ENCODE measurements around the gene MYADML2.

The MYADML2 gene

GRCh38 chr17:81903415-81903831, 43.6 kb downstream of the MYADML2 start:
- Histone ChIP-seq H3K4me3 (ENCODE audit: control insufficient read depth in 1 of 7, extremely low read depth in 1 of 7, insufficient read depth in 4 of 7, low read depth in 2 of 7, low read length in 6 of 7) (no peak overlapping the region), H3K36me3 (ENCODE audit: control insufficient read depth in 4 of 4, insufficient read depth in 4 of 4, low read length in 3 of 4) (peaks cover 8 to 76% (median 30%) of the 10 kb centered on the region in 4 experiments), H3K9me3 (ENCODE audit: control extremely low read depth in 1 of 5, control insufficient read depth in 4 of 5, insufficient read depth in 2 of 5, low read depth in 1 of 5, low read length in 4 of 5) (no peaks in the 10 kb centered on the region), H3K27me3 (replicated peaks in 2 of 5; ENCODE audit: control insufficient read depth in 4 of 5, insufficient read depth in 5 of 5, low read length in 4 of 5) (peaks cover 0 to 34% (median 7%) of the 10 kb centered on the region in 5 experiments), H3K27ac (ENCODE audit: insufficient read depth in 1 of 2, low read depth in 1 of 2, low read length in 2 of 2, poor library complexity in 1 of 2, severe bottlenecking in 2 of 2) (no peak overlapping the region), H3K4me1 (ENCODE audit: control extremely low read depth in 1 of 4, control insufficient read depth in 4 of 4, insufficient read depth in 4 of 4, low read length in 3 of 4) (peaks cover 0 to 16% (median 8%) of the 10 kb centered on the region in 4 experiments)
- POLR2A ChIA-PET = no interaction called here
- 99% methylated on average over 7 of the region's 10 CpGs for WGBS (ENCODE audit: insufficient coverage)
- DNase-seq = no peak
- CTCF ChIA-PET = no interaction called here

- DNase-seq = peak in 2 of 3 donors; percentile 31 to 41
- Histone ChIP-seq H3K27me3 (replicated peaks in 2 of 5; ENCODE audit: control insufficient read depth in 4 of 5, insufficient read depth in 5 of 5, low read length in 4 of 5) (peaks cover 0 to 34% (median 7%) of the 10 kb centered on the region in 5 experiments), H3K4me3 (ENCODE audit: control insufficient read depth in 1 of 7, extremely low read depth in 1 of 7, insufficient read depth in 4 of 7, low read depth in 2 of 7, low read length in 6 of 7) (peak overlapping the region in 1 of 7 experiments; percentile 26), H3K36me3 (ENCODE audit: control insufficient read depth in 4 of 4, insufficient read depth in 4 of 4, low read length in 3 of 4) (peaks cover 10 to 76% (median 30%) of the 10 kb centered on the region in 4 experiments), H3K4me1 (ENCODE audit: control extremely low read depth in 1 of 4, control insufficient read depth in 4 of 4, insufficient read depth in 4 of 4, low read length in 3 of 4) (peaks cover 0 to 16% (median 8%) of the 10 kb centered on the region in 4 experiments), H3K9me3 (ENCODE audit: control extremely low read depth in 1 of 5, control insufficient read depth in 4 of 5, insufficient read depth in 2 of 5, low read depth in 1 of 5, low read length in 4 of 5) (no peaks in the 10 kb centered on the region), H3K27ac (ENCODE audit: insufficient read depth in 1 of 2, low read depth in 1 of 2, low read length in 2 of 2, poor library complexity in 1 of 2, severe bottlenecking in 2 of 2) (no peak overlapping the region)
- whole genome bisulfite sequencing (ENCODE audit: insufficient coverage) = 36% methylated on average over 46 of the region's 47 CpGs
- ChIA-PET CTCF (no interaction called here), POLR2A (interaction anchor here (0.6 kb wide), 1 partner anchor 432 kb away, joined by 3 read pairs; no protein-coding TSS in a partner anchor)
These were observed 44.2 kb downstream of the MYADML2 start for GRCh38 chr17:81902653-81903414.

GRCh38 chr17:81902023-81902652, 44.9 kb downstream of the MYADML2 start, which contains the start of gene NPB:
Gene NPB, plus strand, starts transcription at chr17:81902238. Its CDS starts 40 bp downstream, at chr17:81902278.
- peak in 2 of 3 donors; percentile 24 to 51 for DNase-seq
- Histone ChIP-seq H3K4me3 (ENCODE audit: control insufficient read depth in 1 of 7, extremely low read depth in 1 of 7, insufficient read depth in 4 of 7, low read depth in 2 of 7, low read length in 6 of 7) (peak within 1 kb of the TSS in 4 of 7 experiments; percentile 23 to 52 (median 25)), H3K36me3 (ENCODE audit: control insufficient read depth in 4 of 4, insufficient read depth in 4 of 4, low read length in 3 of 4) (peaks cover 13 to 73% (median 31%) of the 10 kb centered on the region in 4 experiments), H3K27ac (ENCODE audit: insufficient read depth in 1 of 2, low read depth in 1 of 2, low read length in 2 of 2, poor library complexity in 1 of 2, severe bottlenecking in 2 of 2) (no peak within 1 kb of the TSS), H3K4me1 (ENCODE audit: control extremely low read depth in 1 of 4, control insufficient read depth in 4 of 4, insufficient read depth in 4 of 4, low read length in 3 of 4) (peaks cover 0 to 16% (median 8%) of the 10 kb centered on the region in 4 experiments), H3K27me3 (replicated peaks in 2 of 5; ENCODE audit: control insufficient read depth in 4 of 5, insufficient read depth in 5 of 5, low read length in 4 of 5) (peaks cover 0 to 34% (median 7%) of the 10 kb centered on the region in 5 experiments), H3K9me3 (ENCODE audit: control extremely low read depth in 1 of 5, control insufficient read depth in 4 of 5, insufficient read depth in 2 of 5, low read depth in 1 of 5, low read length in 4 of 5) (no peaks in the 10 kb centered on the region)
- under 1% methylated on average over 50 of the region's 79 CpGs for WGBS (ENCODE audit: insufficient coverage)
- ChIA-PET POLR2A (interaction anchor here (0.6 kb wide), 1 partner anchor 433 kb away, joined by 3 read pairs; no protein-coding TSS in a partner anchor), CTCF (interaction anchor here (1.5 kb wide), 2 partner anchors 15 to 25 kb away, joined by 3 read pairs; partner anchors contain the start of gene MAFG)

- Histone ChIP-seq H3K4me1 (ENCODE audit: control extremely low read depth in 1 of 4, control insufficient read depth in 4 of 4, insufficient read depth in 4 of 4, low read length in 3 of 4) (peaks cover 0 to 16% (median 8%) of the 10 kb centered on the region in 4 experiments), H3K27ac (ENCODE audit: insufficient read depth in 1 of 2, low read depth in 1 of 2, low read length in 2 of 2, poor library complexity in 1 of 2, severe bottlenecking in 2 of 2) (no peak overlapping the region), H3K27me3 (replicated peaks in 2 of 5; ENCODE audit: control insufficient read depth in 4 of 5, insufficient read depth in 5 of 5, low read length in 4 of 5) (peaks cover 0 to 34% (median 7%) of the 10 kb centered on the region in 5 experiments), H3K36me3 (ENCODE audit: control insufficient read depth in 4 of 4, insufficient read depth in 4 of 4, low read length in 3 of 4) (peaks cover 13 to 68% (median 32%) of the 10 kb centered on the region in 4 experiments), H3K9me3 (ENCODE audit: control extremely low read depth in 1 of 5, control insufficient read depth in 4 of 5, insufficient read depth in 2 of 5, low read depth in 1 of 5, low read length in 4 of 5) (no peaks in the 10 kb centered on the region), H3K4me3 (ENCODE audit: control insufficient read depth in 1 of 7, extremely low read depth in 1 of 7, insufficient read depth in 4 of 7, low read depth in 2 of 7, low read length in 6 of 7) (peak overlapping the region in 3 of 7 experiments; percentile 24 to 52 (median 26))
- ChIA-PET POLR2A (no interaction called here), CTCF (interaction anchor here (1.5 kb wide), 2 partner anchors 16 to 26 kb away, joined by 3 read pairs; partner anchors contain the start of gene MAFG)
- WGBS (ENCODE audit: insufficient coverage) = 84% methylated on average over 14 of the region's 21 CpGs
- no peak for DNase-seq
These were observed 45.6 kb downstream of the MYADML2 start for GRCh38 chr17:81901167-81902022.

GRCh38 chr17:81900181-81900820, 46.7 kb downstream of the MYADML2 start:
- Histone ChIP-seq H3K4me1 (ENCODE audit: control extremely low read depth in 1 of 4, control insufficient read depth in 4 of 4, insufficient read depth in 4 of 4, low read length in 3 of 4) (peaks cover 0 to 16% (median 8%) of the 10 kb centered on the region in 4 experiments), H3K36me3 (ENCODE audit: control insufficient read depth in 4 of 4, insufficient read depth in 4 of 4, low read length in 3 of 4) (peaks cover 13 to 61% (median 38%) of the 10 kb centered on the region in 4 experiments), H3K4me3 (ENCODE audit: control insufficient read depth in 1 of 7, extremely low read depth in 1 of 7, insufficient read depth in 4 of 7, low read depth in 2 of 7, low read length in 6 of 7) (no peak overlapping the region), H3K27me3 (replicated peaks in 2 of 5; ENCODE audit: control insufficient read depth in 4 of 5, insufficient read depth in 5 of 5, low read length in 4 of 5) (peaks cover 0 to 34% (median 7%) of the 10 kb centered on the region in 5 experiments), H3K27ac (ENCODE audit: insufficient read depth in 1 of 2, low read depth in 1 of 2, low read length in 2 of 2, poor library complexity in 1 of 2, severe bottlenecking in 2 of 2) (no peak overlapping the region), H3K9me3 (ENCODE audit: control extremely low read depth in 1 of 5, control insufficient read depth in 4 of 5, insufficient read depth in 2 of 5, low read depth in 1 of 5, low read length in 4 of 5) (no peaks in the 10 kb centered on the region)
- DNase-seq = no peak
- POLR2A ChIA-PET = no interaction called here
- CTCF ChIA-PET = interaction anchor here (1.5 kb wide), 1 partner anchor 17 kb away, joined by 3 read pairs; no protein-coding TSS in a partner anchor
- WGBS (ENCODE audit: insufficient coverage) = 92% methylated on average over 17 of the region's 18 CpGs

GRCh38 chr17:81899514-81900166, 47.4 kb downstream of the MYADML2 start:
- no peak overlapping the region for H3K4me3 ChIP-seq (ENCODE audit: control insufficient read depth in 1 of 7, extremely low read depth in 1 of 7, insufficient read depth in 4 of 7, low read depth in 2 of 7, low read length in 6 of 7)
- H3K9me3 ChIP-seq (ENCODE audit: control extremely low read depth in 1 of 5, control insufficient read depth in 4 of 5, insufficient read depth in 2 of 5, low read depth in 1 of 5, low read length in 4 of 5) = no peaks in the 10 kb centered on the region
- peaks cover 0 to 16% (median 8%) of the 10 kb centered on the region in 4 experiments for H3K4me1 ChIP-seq (ENCODE audit: control extremely low read depth in 1 of 4, control insufficient read depth in 4 of 4, insufficient read depth in 4 of 4, low read length in 3 of 4)
- DNase-seq = no peak
- WGBS (ENCODE audit: insufficient coverage) = 94% methylated on average over 19 of the region's 22 CpGs
- peaks cover 13 to 58% (median 37%) of the 10 kb centered on the region in 4 experiments for H3K36me3 ChIP-seq (ENCODE audit: control insufficient read depth in 4 of 4, insufficient read depth in 4 of 4, low read length in 3 of 4)
- no peak overlapping the region for H3K27ac ChIP-seq (ENCODE audit: insufficient read depth in 1 of 2, low read depth in 1 of 2, low read length in 2 of 2, poor library complexity in 1 of 2, severe bottlenecking in 2 of 2)
- ChIA-PET CTCF (no interaction called here), POLR2A (no interaction called here)
- H3K27me3 ChIP-seq (replicated peaks in 2 of 5; ENCODE audit: control insufficient read depth in 4 of 5, insufficient read depth in 5 of 5, low read length in 4 of 5) = peaks cover 0 to 34% (median 7%) of the 10 kb centered on the region in 5 experiments

Data from common myeloid progenitor, CD34-positive (primary cell).